Activated CD4-positive, CD25-positive, alpha-beta regulatory T cell treated with anti-CD3 and anti-CD28 coated beads, Interleukin-2, amount 50 U/mL, for 24 hours (primary cell): ENCODE results near the gene OR10K2.
"Not testable (repeated sequence)": the region's sequence is repeated elsewhere in the genome, so short reads cannot be mapped to it uniquely, and the experiment has no call there.

Experiments used
- ATAC-seq, 2 donors: fragments of 150-1000 bp; cut with Tn5 transposase; one replicate each; pipeline ENCODE4 v1.10.0; 2021; ENCODE audit warnings: mild to moderate bottlenecking in 1 of 2, moderate library complexity in 1 of 2

OR10K2 gene

DNA sequence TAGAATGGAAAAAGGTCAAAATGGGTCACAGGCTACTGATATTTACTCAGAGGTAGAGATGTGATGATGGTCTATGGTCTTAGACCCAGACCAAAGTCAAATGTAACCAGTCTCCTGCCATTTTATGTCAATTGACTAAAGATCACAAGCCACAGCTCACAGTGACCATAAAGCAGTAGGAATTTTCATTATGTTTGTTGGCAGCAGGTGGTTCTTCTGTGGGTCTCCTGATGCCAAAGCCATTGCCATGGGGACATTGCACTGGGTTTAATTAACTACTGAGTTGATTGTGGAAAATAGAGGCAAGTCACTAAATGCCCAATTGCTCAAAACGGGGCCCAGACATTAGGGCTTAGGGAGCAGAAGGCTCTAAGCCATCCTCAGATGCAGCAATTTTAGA is at the start of gene OR10K2:
OR10K2 (minus strand) TSS at position 101 of the 400 bp plus-strand sequence. CDS start 5,371 bp downstream, outside the sequence.
- ATAC-seq, result no peak

- ATAC-seq, result no peak
Measured at GRCh38 chr1:158471920-158472319, 45.9 kb upstream of the OR10K2 start, which contains the start of gene OR10R2. OR10R2 (plus strand) TSS chr1:158472220; CDS start chr1:158472326, 106 bp downstream.

DNA sequence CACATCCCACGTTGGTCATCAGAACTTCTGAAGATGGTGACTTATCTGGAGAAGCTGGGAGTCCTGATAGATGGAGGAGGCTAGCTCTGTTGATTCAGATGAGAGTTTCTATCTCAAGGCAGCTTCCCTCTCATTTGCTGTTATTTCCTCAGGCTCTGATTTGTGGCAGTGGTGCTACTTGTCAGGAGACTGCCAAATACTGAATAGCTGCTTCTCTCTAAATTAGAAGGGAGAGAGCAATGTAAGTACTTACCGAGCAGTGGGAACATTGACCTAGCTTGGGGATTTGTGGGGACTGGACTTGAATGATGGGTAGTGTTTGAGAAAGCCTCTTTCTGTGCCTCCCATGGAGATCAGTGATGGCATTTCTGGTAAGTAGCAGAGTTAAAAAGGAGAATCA is 35.5 kb upstream of the OR10K2 start, which contains the start of gene OR10K1:
OR10K1 (plus strand) TSS at position 301 of the 400 bp plus-strand sequence. CDS start 3,728 bp downstream, outside the sequence.
- ATAC-seq, result no peak

DNA sequence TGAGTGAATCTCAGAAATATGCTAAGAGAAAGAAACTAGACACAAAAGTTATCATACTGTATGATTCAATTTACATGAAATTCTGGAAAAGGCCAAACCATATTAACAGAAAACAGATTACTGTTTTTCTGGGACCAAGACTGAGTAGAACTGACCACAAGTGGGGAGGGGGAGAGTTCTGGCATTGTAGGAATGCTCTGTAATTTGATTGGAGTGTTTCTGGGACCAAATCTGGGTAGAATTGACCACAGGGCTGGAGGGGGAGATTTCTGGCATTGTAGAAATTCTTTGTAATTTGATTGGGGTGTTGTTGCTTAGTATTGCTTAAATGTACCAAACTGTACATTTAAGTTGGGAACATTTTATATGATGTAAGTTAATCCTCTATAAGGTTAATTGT is 32.2 kb upstream of the OR10K2 start:
- no peak for ATAC-seq

DNA sequence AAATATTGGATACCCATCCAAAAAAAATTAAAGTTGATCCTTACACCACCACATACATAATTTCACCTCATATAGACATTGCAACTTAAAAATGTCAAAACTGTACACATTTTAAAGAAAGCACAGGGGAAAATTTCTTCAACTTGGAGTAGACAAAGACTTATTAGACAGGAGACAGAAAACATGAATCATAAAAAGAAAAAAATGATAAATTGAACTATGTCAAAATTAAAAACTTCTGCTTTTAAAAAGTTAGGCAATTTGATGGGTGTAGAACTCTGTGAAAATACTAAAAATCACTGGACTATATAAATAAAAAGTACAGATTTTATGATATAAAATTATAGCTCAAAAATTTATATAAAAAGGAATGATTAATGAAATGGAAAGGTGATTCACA is 31.2 kb upstream of the OR10K2 start:
- ATAC-seq, result no peak

DNA sequence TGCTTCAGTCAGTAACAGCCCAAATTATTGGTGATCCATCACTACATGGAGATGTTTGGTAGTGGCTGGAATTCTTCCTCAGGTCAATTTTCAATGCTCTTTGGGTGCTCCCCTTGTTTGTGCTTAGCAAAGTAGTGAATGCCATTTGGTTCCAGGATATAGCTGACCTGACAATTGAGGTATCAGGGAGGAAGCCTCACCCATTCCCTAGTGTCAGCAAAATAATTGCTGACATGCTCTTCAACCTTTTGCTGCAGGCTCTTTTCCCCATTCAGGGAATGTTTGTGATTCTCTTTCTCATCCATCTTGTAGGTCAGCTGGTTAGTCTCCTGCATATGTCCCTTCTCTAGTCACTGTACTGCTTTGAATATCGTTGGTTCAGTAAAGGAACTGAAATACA is 28.5 kb upstream of the OR10K2 start:
- ATAC-seq, result no peak

GRCh38 chr1:158445376-158445775 is 19.3 kb upstream of the OR10K2 start:
- no peak for ATAC-seq

DNA sequence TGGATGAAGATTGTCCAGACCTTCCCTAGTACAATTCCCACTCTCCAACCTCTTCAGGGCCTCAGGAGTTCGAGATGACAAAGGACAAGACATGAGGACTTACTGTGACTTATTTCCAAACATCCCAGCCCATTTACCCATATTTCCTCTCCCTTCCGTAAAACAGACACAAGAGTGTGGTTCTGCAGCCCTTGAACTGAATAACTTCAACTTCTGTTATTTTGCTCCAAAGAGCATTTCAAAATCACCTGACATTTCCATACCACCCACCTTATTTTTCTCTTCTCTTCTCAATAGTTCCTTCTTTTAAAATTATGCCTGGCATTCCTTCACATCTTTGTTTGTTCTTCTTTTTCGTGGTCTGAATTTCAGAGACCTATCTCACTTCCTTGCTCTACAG is 8.7 kb upstream of the OR10K2 start:
- ATAC-seq, result no peak

GRCh38 chr1:158430163-158430562 is 4.1 kb upstream of the OR10K2 start:
- ATAC-seq, result not testable (repeated sequence)

DNA sequence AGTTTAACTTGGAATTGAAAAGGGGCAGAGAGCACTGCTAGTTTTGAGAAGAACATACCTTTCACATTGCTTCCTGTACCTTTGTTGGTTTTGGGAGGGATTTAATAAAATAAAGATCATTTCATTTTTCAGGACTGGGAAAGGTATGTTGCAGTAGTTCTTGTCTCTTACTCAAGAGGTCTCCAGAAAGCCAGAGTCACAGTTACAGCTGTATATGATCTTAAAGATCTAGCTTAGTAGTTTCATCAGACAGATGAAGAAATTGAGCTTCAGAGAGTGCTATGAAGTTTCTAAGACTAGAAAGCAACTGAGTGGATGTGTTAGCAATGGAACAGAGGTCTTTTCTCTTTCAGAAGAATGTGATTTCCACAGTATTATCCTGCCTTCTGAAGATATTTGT is 1.0 kb downstream of the OR10K2 start:
- ATAC-seq, result no peak

- ATAC-seq, result no peak
Measured at GRCh38 chr1:158422212-158422611, 3.8 kb downstream of the OR10K2 start.

DNA sequence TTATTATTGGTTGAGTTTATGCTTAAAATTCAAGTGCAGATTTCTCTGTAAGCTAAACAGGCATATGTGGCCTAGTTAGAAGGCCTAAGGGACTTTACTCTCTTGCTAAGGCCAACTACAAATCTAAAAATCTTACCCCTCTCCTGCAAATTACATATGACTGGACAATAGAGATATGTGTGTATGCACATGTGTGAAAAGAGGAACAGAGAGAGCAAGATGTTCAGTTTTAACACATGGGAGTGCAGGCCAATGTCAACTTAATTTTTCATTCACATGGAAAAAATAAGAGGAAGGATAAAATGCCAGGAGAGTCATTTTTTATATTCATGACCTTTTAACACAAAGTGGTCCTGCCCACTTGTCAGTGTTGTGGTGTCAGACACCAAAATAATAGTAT is 8.5 kb downstream of the OR10K2 start:
- ATAC-seq, result no peak

- ATAC-seq, result no peak
Measured at GRCh38 chr1:158414651-158415345, 11.2 kb downstream of the OR10K2 start.

DNA sequence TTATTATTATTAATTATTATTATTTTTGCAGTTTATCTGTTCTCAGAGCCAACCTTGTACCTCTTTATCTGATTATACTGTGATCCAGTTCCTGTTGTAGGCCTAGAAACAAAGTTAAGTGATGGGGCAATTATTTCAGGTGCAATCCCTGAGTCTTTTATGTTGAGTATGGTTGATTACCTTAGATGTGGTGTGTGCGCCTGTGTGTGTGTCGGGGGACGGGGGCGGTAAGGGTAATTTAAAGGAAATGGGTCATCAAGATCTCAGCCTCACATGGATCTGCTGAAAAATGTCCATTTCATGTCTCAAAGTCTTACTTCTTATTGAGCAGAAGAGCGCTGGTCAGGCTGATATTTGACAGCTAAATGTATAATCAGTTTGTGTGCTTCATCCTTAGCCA is 18.9 kb downstream of the OR10K2 start:
- ATAC-seq, result no peak

- ATAC-seq, result no peak
Measured at GRCh38 chr1:158400871-158401270, 25.2 kb downstream of the OR10K2 start.

DNA sequence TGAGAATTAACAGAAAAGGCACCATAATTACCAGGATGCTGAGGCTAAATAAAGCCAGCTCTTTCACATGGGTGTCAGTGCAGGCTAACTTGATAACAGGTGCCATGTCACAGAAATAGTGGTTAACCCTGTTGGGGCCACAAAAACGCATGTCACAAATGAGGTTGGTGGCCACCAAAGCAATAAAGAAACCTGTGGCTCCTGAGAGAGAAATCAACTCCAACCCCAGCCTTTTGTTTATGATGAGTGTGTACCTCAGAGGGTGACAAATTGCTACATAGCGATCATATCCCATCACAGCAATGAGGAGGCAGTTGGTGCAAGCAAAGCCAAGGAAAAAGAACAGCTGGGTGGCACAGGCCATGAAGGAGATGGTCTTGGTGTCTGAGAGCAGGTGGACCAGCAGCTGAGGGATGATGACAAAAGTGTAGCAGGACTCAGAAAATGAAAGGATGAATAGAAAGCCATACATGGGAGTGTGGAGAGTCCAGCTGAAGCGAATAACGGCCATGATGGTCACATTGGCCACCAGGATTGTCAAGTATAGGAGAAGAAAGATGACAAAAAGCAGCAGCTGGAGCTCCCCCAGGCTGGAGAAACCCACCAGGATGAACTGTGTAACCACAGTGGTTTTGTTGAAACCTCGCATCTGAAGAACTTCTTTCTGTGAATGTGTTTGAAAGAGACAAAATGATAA is 27.1 kb downstream of the OR10K2 start, which contains the start of gene OR10T2:
OR10T2 (minus strand) TSS at position 649 of the 697 bp plus-strand sequence; CDS start at position 649, 0 bp downstream.
- peak in 1 of 2 donors; percentile 9 for ATAC-seq

DNA sequence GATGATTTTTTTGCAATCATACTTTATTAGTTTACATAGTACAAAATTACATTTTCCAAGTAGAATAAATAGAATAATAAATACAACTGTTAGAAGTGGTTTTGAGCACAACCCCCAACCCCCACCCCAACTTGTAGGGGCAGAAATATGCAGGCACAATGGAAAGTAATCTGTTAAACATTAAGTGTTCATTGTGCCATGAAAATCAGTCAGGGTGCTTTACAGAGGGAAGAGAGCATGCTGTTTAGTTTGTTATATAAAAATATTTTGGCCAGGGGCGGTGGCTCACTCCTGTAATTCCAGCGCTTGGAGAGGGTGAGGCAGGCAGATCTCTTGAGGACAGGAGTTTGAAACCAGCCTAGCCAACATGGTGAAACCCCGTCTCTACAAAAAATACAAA is 29.4 kb downstream of the OR10K2 start:
- no peak for ATAC-seq

- ATAC-seq, result no peak
Measured at GRCh38 chr1:158393476-158393875, 32.6 kb downstream of the OR10K2 start.

DNA sequence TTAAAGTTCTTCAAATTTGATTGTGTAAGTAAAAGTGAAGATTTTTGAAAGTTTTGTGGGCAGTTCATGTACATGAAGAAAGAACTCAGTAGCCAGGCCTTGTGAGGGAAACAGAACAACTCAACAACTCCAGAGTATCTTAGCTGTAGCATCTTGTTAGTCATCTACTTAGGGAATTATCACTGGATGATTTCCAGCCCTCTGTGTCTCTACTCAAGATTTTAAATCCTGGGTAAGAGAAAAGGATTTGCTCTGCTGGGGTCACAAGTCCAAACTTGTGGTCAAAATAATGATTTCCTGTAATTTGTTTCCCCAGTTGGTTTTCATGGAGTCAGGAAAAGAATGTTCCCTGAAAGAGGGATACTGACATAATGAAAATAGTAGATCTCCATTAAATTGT is 34.9 kb downstream of the OR10K2 start:
- no peak for ATAC-seq

- ATAC-seq, result no peak
Measured at GRCh38 chr1:158390331-158390730, 35.7 kb downstream of the OR10K2 start.

GRCh38 chr1:158374860-158375259 is 51.2 kb downstream of the OR10K2 start:
- ATAC-seq, result no peak

DNA sequence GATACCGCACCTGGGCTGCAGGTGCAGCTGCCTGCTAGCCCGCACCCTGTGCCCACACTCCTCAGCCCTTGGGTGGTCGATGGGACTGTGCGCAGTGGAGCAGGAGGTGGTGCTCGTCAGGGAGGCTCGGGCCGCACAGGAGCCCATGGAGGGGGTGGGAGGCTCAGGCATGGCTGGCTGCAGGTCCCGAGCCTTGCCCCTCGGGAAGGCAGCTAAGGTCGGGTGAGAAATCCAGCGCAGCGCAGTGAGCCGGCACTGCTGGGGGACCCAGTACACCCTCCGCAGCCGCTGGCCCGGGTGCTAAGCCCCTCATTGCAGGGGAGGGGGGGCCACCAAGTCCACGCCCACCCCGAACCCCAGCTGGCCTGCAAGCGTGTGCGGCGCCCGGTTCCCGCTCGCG is 51.9 kb downstream of the OR10K2 start:
- not testable (repeated sequence) for ATAC-seq

- ATAC-seq, result peak; percentile 93 to 95
Measured at GRCh38 chr1:158371188-158371953, 54.7 kb downstream of the OR10K2 start.
